NCI-H2107 (cell line): ENCODE measurements around the gene LRIG1.
"Not testable (repeated sequence)": the region's sequence is repeated elsewhere in the genome, so short reads cannot be mapped to it uniquely, and the experiment has no call there.

Experiments
- DNase-seq: peaks from one replicate; lab custom pipeline; 2025; lab: John Stamatoyannopoulos, UW

The LRIG1 gene

GRCh38 chr3:66441692-66442091 is 59.1 kb downstream of the LRIG1 start:
- DNase-seq: no peak

- no peak for DNase-seq
These were observed 59.7 kb downstream of the LRIG1 start for GRCh38 chr3:66441129-66441528.

- no peak for DNase-seq
These were observed 61.0 kb downstream of the LRIG1 start for GRCh38 chr3:66439666-66440344.

GRCh38 chr3:66438046-66438445 is 62.8 kb downstream of the LRIG1 start:
- no peak for DNase-seq

GRCh38 chr3:66437341-66437929 is 63.4 kb downstream of the LRIG1 start:
- DNase-seq: no peak

- DNase-seq: no peak
These were observed 64.8 kb downstream of the LRIG1 start for GRCh38 chr3:66435989-66436388.

GRCh38 chr3:66434726-66435125 is 66.1 kb downstream of the LRIG1 start:
- no peak for DNase-seq

- no peak for DNase-seq
These were observed 67.4 kb downstream of the LRIG1 start for GRCh38 chr3:66433522-66433782.

- DNase-seq: no peak
These were observed 67.9 kb downstream of the LRIG1 start for GRCh38 chr3:66432767-66433521.

GRCh38 chr3:66432041-66432766 is 68.6 kb downstream of the LRIG1 start:
- DNase-seq: no peak

GRCh38 chr3:66431494-66431893 is 69.3 kb downstream of the LRIG1 start:
- no peak for DNase-seq

GRCh38 chr3:66430876-66431275 is 69.9 kb downstream of the LRIG1 start:
- DNase-seq: no peak

- no peak for DNase-seq
These were observed 72.1 kb downstream of the LRIG1 start for GRCh38 chr3:66428733-66429132.

- DNase-seq: no peak
These were observed 72.8 kb downstream of the LRIG1 start for GRCh38 chr3:66427951-66428474.

- DNase-seq: no peak
These were observed 73.5 kb downstream of the LRIG1 start for GRCh38 chr3:66427352-66427751.

- DNase-seq: no peak
These were observed 74.7 kb downstream of the LRIG1 start for GRCh38 chr3:66426135-66426534.

- no peak for DNase-seq
These were observed 75.2 kb downstream of the LRIG1 start for GRCh38 chr3:66425576-66426114.

GRCh38 chr3:66425032-66425431 is 75.8 kb downstream of the LRIG1 start:
- DNase-seq: no peak

GRCh38 chr3:66423791-66424190 is 77.0 kb downstream of the LRIG1 start:
- DNase-seq: no peak

- not testable (repeated sequence) for DNase-seq
These were observed 78.9 kb downstream of the LRIG1 start for GRCh38 chr3:66421893-66422292.

- not testable (repeated sequence) for DNase-seq
These were observed 79.7 kb downstream of the LRIG1 start for GRCh38 chr3:66421144-66421543.

- DNase-seq: no peak
These were observed 81.8 kb downstream of the LRIG1 start for GRCh38 chr3:66419036-66419435.
